HG02973 (cell line): ENCODE results near the gene ADRA1B.

Source experiments
- ATAC-seq: cut with Tn5 transposase; IDR thresholded peaks from one replicate; pipeline ENCODE4 v1.9.1; 2021; ENCODE audit warnings: moderate library complexity; ENCODE audit not compliant: unreplicated experiment

The ADRA1B gene

GRCh38 chr5:159923008-159923407 lies 6.7 kb downstream of the ADRA1B start:
- ATAC-seq, result no peak

DNA sequence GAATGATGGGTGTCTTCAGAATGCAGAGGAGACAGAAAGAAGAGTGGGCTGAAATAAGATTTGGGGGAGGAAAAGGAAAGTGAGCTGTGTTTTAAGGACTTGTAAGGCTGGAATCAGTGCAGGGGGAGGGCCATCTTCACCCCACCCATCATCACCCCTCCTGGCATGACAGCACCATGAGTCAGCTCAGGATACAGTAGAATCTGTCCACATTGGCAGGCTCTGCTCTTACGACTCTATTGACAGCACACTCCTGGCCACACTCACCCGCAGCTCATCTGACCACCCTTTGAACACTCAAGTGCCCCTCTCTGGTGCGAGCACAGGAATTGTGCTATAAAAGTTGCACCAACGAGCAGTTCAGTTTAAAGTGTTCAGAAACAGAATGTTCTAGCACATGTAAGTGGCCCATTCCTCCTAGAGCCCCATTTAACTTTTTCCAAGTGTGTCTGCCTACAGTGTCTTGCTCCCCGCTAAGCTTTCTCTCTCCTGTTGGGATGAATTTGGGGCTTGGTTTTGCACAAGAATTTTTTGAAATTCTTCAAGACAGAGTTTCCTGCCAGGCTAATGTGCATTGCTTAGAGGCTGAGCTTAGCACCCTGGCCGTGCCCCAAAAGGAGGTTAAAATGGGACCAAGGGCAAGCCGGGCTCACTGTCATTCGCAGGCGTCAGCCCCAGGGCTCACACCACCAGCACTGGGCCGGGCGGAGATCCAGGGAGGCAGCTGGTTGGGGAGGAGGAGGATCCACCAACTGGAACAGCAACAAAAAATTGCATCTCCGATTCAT lies 12.0 kb downstream of the ADRA1B start:
- no peak for ATAC-seq

DNA sequence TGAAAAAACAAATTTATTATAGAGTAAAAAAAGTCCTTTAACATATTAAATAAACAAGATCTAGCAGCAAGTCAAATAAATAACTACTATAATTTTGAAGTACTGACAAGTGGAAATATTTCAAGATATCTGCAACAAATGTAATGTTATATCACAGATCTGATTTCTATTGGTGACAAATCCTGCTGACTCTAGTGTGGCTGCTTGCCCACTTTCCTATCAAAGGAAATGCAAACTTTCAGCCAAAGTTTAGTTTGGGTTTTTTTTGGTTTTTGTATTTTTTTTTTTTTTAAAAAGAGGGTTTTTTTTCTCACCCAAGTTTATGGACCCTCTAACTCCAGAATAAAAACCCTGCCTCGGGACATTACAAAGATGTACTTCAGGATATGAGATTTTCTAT lies 12.9 kb downstream of the ADRA1B start:
- ATAC-seq, result no peak

GRCh38 chr5:159933531-159934485 lies 17.5 kb downstream of the ADRA1B start:
- ATAC-seq, result no peak

DNA sequence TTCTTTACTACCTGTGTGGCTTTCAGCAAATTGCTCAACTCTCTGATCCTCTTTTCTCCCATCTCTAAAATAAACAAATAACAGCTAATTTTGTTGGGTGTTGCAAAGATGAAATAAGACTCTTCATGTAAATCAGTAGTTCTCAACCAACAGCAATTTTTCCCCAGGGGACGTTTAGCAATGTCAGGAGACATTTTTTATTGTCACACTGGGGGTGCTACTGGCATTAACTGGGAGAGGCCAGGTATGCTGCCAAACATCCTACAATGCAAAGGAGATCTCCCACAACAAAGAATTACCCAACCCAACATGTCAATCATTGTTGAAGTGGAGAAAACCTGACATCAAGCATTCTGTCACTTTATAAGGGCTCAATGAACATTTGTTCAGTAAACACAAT lies 19.7 kb downstream of the ADRA1B start:
- no peak for ATAC-seq

DNA sequence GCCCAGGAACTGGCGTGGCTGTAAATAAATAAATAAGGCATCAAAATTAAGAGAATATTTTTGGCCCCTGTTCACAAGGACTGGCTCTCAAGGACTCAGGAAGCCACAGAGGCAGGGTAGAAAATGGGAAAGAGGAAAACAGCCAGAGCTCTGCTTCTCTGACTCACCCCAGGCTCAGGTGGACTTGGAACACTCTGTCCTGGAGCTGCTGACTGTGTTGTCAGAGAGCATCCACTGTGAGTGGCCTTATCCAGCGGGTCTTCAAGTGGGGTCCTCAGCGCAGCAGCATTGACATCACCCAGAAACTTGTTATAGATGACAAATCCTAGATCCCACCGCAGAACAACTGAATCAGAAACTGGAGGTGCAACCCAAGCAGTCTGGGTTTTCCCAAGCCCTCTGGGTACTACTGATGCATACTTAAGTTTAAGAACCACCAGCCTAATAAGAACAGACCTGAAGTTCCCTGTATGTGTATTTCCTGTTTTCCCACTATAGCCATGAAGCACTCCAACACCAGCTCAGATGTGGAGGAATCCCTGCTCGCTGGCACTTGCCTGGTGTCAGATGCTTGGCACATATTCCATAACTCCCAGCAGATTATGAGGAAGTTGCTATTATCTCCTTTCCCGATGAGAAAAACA lies 20.5 kb downstream of the ADRA1B start:
- ATAC-seq, result no peak

DNA sequence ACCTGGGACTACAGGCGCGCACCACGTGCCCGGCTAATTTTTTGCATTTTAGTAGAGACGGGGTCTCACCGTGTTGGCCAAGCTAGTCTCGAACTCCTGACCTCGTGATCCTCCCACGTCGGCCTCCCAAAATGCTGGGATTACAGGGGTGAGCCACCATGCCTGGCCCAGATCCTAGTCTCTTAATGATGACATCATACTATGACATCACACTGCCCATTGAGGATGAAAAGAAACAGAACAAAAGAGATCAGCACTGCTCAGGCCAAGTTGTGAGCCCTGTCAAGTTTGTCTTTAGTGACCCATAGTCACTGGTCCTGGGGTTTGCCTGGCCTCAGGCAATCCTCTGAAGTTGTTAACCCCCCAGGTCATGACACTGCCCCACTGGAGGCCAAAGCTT lies 21.3 kb downstream of the ADRA1B start:
- ATAC-seq, result no peak

DNA sequence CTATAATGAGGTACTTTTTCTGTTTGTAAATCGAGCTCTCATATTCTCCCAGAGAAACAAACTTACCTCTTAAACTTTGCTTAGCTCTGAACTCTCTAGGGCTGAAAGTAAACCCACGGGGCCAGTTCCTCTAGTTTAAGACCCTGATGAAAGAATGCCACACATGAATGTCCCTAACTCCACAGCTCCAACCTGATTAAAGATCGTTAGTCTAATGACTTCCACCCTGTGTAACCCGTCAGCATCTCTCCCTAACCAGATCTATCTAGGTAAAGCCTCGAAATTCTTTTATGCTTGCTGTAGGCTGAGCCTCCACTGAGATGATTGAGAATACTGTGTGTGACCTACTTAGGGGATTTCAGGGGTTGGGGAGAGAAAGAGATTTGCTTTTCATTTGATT lies 27.0 kb downstream of the ADRA1B start:
- ATAC-seq, result no peak

- no peak for ATAC-seq
Observed at GRCh38 chr5:159944056-159944600, 27.8 kb downstream of the ADRA1B start.

GRCh38 chr5:159945359-159945758 lies 29.1 kb downstream of the ADRA1B start:
- ATAC-seq, result no peak

DNA sequence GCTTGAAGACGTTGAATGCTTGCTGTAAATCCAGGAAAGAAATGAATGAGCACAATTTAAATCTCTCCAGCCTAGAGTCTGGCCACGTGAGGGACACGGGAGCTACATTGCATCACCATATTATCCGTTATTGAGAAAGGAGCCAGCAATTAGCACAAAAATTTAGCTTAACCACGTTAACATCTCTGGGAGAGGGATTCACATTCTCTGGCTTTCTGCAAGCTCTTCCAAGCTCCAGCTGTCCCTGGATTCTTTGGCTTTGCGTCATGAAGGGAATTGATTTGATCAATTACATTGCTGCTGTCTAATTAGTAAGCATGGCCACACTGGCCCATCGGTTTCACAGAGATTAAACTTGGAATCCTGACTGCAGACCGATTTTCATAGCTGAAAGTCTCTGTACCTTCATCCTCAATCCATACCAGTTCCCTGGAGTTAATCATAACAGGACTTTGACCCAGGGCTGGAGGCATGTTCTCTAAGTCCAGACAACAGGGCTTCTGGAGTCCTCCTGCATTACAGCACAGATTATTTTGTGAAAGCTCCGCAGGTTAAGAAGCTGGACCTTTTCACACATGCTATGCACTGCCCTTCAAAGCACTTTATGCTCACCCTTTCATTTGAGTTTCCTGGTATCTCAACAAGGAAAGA lies 31.6 kb downstream of the ADRA1B start:
- ATAC-seq, result no peak

DNA sequence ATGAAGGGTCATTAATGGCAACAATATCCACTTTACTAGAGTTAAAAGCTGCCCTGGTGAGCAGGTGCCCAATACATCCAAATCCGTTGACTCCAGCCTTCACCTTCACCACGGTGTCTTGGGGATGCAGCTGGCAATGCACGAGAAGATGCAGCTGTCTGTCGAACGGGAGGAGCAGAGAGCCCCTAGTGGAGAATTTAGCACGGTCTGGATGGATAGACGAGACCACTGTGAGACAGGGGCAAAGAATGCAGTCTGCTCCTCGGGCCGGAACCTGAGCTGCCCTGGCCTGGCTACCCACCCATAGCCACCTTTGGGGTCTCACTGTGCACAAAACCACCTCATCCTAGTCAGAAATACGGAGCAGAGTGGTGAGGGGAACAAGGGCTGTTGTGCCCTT lies 35.1 kb downstream of the ADRA1B start:
- no peak for ATAC-seq

DNA sequence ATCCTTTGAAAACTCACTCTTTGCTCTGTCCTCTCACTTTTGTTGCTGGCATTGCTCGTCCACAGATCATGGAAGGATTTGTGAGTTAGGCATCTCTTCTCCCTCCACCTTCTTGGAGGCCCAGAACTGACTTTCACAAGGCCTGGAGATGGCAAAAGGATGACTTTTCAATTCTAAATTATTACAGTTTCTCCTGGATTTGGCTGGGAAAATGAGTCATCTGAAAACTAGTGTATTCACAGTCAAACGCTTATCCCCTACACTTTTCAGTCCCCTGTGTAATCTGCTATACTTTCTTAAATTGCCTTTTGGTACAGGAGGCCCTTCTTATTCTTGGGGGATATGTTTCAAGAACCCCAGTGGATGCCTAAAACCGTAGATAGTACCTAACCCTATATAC lies 35.6 kb downstream of the ADRA1B start:
- ATAC-seq, result no peak

GRCh38 chr5:159953609-159954008 lies 37.3 kb downstream of the ADRA1B start:
- no peak for ATAC-seq

GRCh38 chr5:159955056-159955624 lies 38.9 kb downstream of the ADRA1B start:
- no peak for ATAC-seq

GRCh38 chr5:159956074-159956473 lies 39.8 kb downstream of the ADRA1B start:
- ATAC-seq, result no peak

DNA sequence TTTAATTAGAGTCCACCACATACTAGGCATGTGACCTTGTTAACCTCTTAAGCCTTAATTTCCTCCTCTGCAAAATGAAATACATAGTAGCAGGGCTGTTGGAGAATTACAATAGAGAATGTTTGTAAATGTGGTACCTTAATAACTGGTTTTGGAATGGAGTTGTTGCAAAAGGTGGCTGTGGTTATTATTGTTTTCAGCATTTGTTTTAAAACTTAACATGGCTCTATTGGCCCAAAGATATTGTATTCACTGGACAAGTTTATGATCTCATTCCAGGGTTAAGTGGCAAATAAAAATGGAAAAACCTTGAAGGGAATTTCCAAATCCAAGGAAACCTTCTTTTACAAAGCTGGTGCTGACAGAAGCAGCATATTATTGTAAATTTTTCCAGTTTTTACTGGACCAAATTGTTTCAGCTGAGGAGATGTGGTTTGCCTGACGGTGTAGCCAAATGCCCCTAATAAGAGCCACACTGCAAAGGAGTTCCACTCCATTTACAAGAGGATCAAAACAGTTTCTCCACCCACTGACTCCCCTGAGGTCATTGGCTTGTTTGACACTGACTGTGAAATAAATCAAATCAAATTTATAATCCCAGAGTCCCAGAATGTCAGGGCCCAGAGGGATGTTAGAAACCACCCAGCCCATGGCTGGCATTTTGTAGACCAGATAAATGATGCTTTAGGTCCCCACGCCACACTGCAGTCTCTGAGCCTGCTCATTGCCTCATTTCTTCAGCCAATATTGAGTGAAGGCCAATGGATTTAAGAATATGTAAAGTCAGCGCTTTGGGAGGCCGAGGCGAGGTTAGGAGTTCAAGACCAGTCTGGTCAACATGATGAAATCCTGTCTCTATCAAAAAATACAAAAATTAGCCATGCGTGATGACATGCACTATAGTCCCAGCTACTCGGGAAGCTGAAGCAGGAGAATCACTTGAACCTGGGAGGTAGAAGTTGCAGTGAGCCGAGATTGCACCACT lies 45.2 kb downstream of the ADRA1B start:
- ATAC-seq, result no peak

- ATAC-seq, result no peak
Observed at GRCh38 chr5:159962214-159962613, 45.9 kb downstream of the ADRA1B start.

DNA sequence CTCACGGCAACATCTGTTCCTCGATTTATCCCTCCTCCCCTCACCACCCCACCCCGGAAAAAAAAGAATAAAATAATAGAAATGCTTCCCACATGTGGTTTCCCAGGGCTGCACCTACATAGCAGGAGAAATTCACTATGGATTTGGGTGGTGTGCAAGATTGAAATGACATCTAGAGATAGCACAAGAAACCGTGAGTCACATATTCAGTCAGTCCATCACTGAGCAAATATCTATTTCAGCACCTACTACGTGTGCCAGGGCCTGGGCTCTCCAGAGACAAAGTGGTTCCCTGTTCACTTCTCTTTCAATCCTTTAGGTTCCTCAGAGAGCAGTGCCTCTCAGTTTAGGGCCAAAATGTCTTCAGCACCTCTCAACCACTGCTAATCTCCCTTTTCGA lies 47.7 kb downstream of the ADRA1B start:
- ATAC-seq, result no peak
